Measurements from ENCODE around the gene HORMAD2. TPM values are rescaled to one million over a fixed set of nuclear protein-coding genes. Genes with fewer than 3 reads are reported as not detected.

The HORMAD2 gene
- total and polyA plus RNA-seq, 9 of the 15 experiments (the other 6 are each of a cell fraction or from before 2014, with no cell fraction given) = not detected

DNA sequence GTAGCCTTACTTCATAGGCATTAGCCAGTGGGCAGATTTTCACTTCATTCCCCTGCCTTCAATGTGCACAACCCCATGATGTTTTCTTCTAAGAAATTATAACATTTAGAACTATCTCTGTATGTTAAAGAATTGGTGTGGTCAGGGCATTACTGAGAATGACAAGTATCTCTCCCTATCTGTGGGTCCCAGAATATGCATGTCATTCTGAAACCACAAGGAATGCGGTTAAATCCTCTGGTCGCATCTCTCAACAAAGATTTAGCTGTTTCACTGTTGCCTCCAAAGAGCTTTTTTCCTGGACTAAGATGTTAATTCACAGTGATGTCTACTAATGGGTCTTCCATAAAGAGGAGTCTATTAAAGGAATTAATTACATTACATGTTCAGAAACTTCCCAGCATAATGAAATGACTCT, 103.6 kb downstream of the HORMAD2 start (continued):
- TF ChIP-seq SREBF1 (IDR thresholded peaks at IDR 0.05; ENCODE audit: borderline replicate concordance, low read depth, low read length) = no peak
- no peak for TF ChIP-seq GTF2A2 (tag; IDR thresholded peaks at IDR 0.05)
- no peak for TF ChIP-seq SUPT5H (IDR thresholded peaks at IDR 0.05)
- peak; percentile 82 for TF ChIP-seq MAFG (tag; conservative IDR thresholded peaks at IDR 0.05)
- peak; percentile 75; the same call in 1 of the 2 replicates for TF ChIP-seq ZNF766 (CRISPR knock-in tag; conservative IDR thresholded peaks at IDR 0.05)
- no peak for TF ChIP-seq FOXK2 (conservative IDR thresholded peaks at IDR 0.05 in 1 of 2, IDR thresholded peaks at IDR 0.05 in 1 of 2; ENCODE audit: low read depth in 2 of 2)
- peak in 1 of 2 experiments; percentile 96; a peak in 2 of 4 replicates for TF ChIP-seq HDAC1 (IDR thresholded peaks at IDR 0.05)
- no peak for TF ChIP-seq CEBPG (CRISPR knock-in tag; IDR thresholded peaks at IDR 0.05)
- no peak for TF ChIP-seq CEBPG (tag; conservative IDR thresholded peaks at IDR 0.05 in 1 of 2, IDR thresholded peaks at IDR 0.05 in 1 of 2)
- TF ChIP-seq, protein P1, sequence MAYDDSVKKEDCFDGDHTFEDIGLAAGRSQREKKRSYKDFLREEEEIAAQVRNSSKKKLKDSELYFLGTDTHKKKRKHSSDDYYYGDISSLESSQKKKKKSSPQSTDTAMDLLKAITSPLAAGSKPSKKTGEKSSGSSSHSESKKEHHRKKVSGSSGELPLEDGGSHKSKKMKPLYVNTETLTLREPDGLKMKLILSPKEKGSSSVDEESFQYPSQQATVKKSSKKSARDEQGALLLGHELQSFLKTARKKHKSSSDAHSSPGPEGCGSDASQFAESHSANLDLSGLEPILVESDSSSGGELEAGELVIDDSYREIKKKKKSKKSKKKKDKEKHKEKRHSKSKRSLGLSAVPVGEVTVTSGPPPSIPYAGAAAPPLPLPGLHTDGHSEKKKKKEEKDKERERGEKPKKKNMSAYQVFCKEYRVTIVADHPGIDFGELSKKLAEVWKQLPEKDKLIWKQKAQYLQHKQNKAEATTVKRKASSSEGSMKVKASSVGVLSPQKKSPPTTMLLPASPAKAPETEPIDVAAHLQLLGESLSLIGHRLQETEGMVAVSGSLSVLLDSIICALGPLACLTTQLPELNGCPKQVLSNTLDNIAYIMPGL (CRISPR knock-in tag; IDR thresholded peaks at IDR 0.05) = no peak
- no peak for TF ChIP-seq ZNF146 (CRISPR knock-in tag; IDR thresholded peaks at IDR 0.05; ENCODE audit: unreplicated experiment)
- TF ChIP-seq PTTG1 (tag; IDR thresholded peaks at IDR 0.05; ENCODE audit: low read depth) = no peak
- TF ChIP-seq SMARCE1 (IDR thresholded peaks at IDR 0.05) = peak; percentile 66
- TF ChIP-seq PURB (CRISPR knock-in tag; IDR thresholded peaks at IDR 0.05; ENCODE audit: low read depth) = no peak
- 0 out of 2 replicates have a peak, but pooled peaks have one; percentile 36 for TF ChIP-seq KLF16 (IDR thresholded peaks at IDR 0.05)
- TF ChIP-seq SMARCC2 (IDR thresholded peaks at IDR 0.05; ENCODE audit: low read depth) = 0 out of 2 replicates have a peak, but pooled peaks have one; percentile 35
- no peak for TF ChIP-seq HLTF (IDR thresholded peaks at IDR 0.05)
- TF ChIP-seq GATA2 (CRISPR knock-in tag; IDR thresholded peaks at IDR 0.05) = peak; percentile 54; the same call in 1 of the 2 replicates
- TF ChIP-seq ZNF518B (CRISPR knock-in tag; IDR thresholded peaks at IDR 0.05) = no peak
- TF ChIP-seq ETV6 (IDR thresholded peaks at IDR 0.05; ENCODE audit: borderline replicate concordance in 1 of 2, low read depth in 2 of 2, low read length in 1 of 2) = no peak
- TF ChIP-seq ETV6 (CRISPR knock-in tag; IDR thresholded peaks at IDR 0.05; ENCODE audit: borderline replicate concordance) = no peak
- no peak for TF ChIP-seq ATF2 (CRISPR knock-in tag; IDR thresholded peaks at IDR 0.05)
- TF ChIP-seq, protein P2, sequence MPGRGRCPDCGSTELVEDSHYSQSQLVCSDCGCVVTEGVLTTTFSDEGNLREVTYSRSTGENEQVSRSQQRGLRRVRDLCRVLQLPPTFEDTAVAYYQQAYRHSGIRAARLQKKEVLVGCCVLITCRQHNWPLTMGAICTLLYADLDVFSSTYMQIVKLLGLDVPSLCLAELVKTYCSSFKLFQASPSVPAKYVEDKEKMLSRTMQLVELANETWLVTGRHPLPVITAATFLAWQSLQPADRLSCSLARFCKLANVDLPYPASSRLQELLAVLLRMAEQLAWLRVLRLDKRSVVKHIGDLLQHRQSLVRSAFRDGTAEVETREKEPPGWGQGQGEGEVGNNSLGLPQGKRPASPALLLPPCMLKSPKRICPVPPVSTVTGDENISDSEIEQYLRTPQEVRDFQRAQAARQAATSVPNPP (IDR thresholded peaks at IDR 0.05; ENCODE audit: borderline replicate concordance, insufficient read depth, insufficient read length) = no peak
